NCI-H82 (cell line): ENCODE data around the gene NEAT1.
A peak's percentile ranks its signal among the peaks of the same experiment; 100 is the strongest.
"Not testable (repeated sequence)": the region's sequence is repeated elsewhere in the genome, so short reads cannot be mapped to it uniquely, and the experiment has no call there.

Experiments used
- DNase-seq: peaks from one replicate; lab custom pipeline; 2025; lab: John Stamatoyannopoulos, UW

NEAT1 gene

GRCh38 chr11:65410936-65411680, 11.5 kb upstream of the NEAT1 start:
- no peak for DNase-seq

- DNase-seq = no peak
Measured at GRCh38 chr11:65411681-65412070, 10.9 kb upstream of the NEAT1 start.

GRCh38 chr11:65412271-65413076, 10.1 kb upstream of the NEAT1 start:
- no peak for DNase-seq

- not testable (repeated sequence) for DNase-seq
Measured at GRCh38 chr11:65413077-65413664, 9.4 kb upstream of the NEAT1 start.

- no peak for DNase-seq
Measured at GRCh38 chr11:65414776-65415498, 7.7 kb upstream of the NEAT1 start.

GRCh38 chr11:65415499-65416340, 6.9 kb upstream of the NEAT1 start:
- DNase-seq = peak; percentile 28

- peak; percentile 84 for DNase-seq
Measured at GRCh38 chr11:65416341-65416824, 6.2 kb upstream of the NEAT1 start.

- no peak for DNase-seq
Measured at GRCh38 chr11:65416841-65417701, 5.5 kb upstream of the NEAT1 start.

GRCh38 chr11:65417702-65418430, 4.7 kb upstream of the NEAT1 start:
- no peak for DNase-seq

GRCh38 chr11:65418431-65418680, 4.2 kb upstream of the NEAT1 start:
- DNase-seq = no peak

- DNase-seq = peak; percentile 91
Measured at GRCh38 chr11:65418681-65419459, 3.7 kb upstream of the NEAT1 start.

- DNase-seq = no peak
Measured at GRCh38 chr11:65419460-65419771, 3.2 kb upstream of the NEAT1 start.

GRCh38 chr11:65419772-65420481, 2.7 kb upstream of the NEAT1 start:
- DNase-seq = no peak

GRCh38 chr11:65420506-65420905, 2.1 kb upstream of the NEAT1 start:
- no peak for DNase-seq

GRCh38 chr11:65420979-65421793, 1.4 kb upstream of the NEAT1 start:
- DNase-seq = peak; percentile 49

GRCh38 chr11:65421794-65422632, 585 bp upstream of the NEAT1 start:
- DNase-seq = peak; percentile 90
